ENCODE data around the gene CBLB. TPM values are rescaled to one million over a fixed set of nuclear protein-coding genes. Genes with fewer than 3 reads are reported as not detected.

The CBLB gene
- total RNA-seq, 1 donor from 2014 or later, result 41.5 TPM

- intact Hi-C loops (cut with DNase I), result no loop called here
- ATAC-seq (no peak), DNase-seq (no peak)
- H3K4me3 ChIP-seq, result no peak overlapping the region
- H3K9me3 ChIP-seq, result no peaks in the 10 kb centered on the region
- H3K27ac ChIP-seq, result no peak overlapping the region
- no peaks in the 10 kb centered on the region for H3K27me3 ChIP-seq
- H3K36me3 ChIP-seq, result no peaks in the 10 kb centered on the region
- TF ChIP-seq, protein P1, sequence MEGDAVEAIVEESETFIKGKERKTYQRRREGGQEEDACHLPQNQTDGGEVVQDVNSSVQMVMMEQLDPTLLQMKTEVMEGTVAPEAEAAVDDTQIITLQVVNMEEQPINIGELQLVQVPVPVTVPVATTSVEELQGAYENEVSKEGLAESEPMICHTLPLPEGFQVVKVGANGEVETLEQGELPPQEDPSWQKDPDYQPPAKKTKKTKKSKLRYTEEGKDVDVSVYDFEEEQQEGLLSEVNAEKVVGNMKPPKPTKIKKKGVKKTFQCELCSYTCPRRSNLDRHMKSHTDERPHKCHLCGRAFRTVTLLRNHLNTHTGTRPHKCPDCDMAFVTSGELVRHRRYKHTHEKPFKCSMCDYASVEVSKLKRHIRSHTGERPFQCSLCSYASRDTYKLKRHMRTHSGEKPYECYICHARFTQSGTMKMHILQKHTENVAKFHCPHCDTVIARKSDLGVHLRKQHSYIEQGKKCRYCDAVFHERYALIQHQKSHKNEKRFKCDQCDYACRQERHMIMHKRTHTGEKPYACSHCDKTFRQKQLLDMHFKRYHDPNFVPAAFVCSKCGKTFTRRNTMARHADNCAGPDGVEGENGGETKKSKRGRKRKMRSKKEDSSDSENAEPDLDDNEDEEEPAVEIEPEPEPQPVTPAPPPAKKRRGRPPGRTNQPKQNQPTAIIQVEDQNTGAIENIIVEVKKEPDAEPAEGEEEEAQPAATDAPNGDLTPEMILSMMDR (IDR thresholded peaks at IDR 0.05), result no peak
- no peaks in the 10 kb centered on the region for H3K4me1 ChIP-seq
These were observed 85.2 kb downstream of the CBLB start for GRCh38 chr3:105783631-105784030.

DNA sequence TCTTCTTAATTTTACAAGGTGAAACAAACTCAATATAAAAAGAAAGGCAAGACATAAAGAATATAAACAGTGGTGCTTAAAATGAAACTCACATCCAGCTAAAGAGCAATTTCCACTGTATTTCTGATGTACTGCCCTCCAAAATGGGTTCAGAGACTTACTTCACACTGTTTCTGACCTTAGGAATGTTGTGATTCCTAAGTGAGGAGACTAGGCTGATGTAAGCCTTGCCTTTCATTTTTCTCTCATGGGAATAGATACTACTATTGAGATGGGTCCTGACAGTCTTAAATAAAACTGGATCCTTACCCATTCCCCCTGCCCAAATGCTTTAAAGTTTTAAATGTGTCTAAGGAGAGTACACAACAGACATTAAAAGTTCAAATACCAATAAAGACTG is 86.9 kb downstream of the CBLB start:
- Histone ChIP-seq H3K4me3 (no peak overlapping the region), H3K4me1 (no peaks in the 10 kb centered on the region), H3K27me3 (no peaks in the 10 kb centered on the region), H3K27ac (no peak overlapping the region), H3K9me3 (no peaks in the 10 kb centered on the region), H3K36me3 (no peaks in the 10 kb centered on the region)
- intact Hi-C loops (cut with DNase I), result no loop called here
- ATAC-seq (no peak), DNase-seq (no peak)
- TF ChIP-seq, protein P1 (IDR thresholded peaks at IDR 0.05), result no peak

GRCh38 chr3:105780107-105780506 is 88.7 kb downstream of the CBLB start:
- no peak overlapping the region for H3K4me3 ChIP-seq
- H3K9me3 ChIP-seq, result no peaks in the 10 kb centered on the region
- no peaks in the 10 kb centered on the region for H3K4me1 ChIP-seq
- no peak for DNase-seq
- intact Hi-C loops (cut with DNase I), result no loop called here
- H3K27ac ChIP-seq, result no peak overlapping the region
- TF ChIP-seq, protein P1 (IDR thresholded peaks at IDR 0.05), result no peak
- H3K36me3 ChIP-seq, result no peaks in the 10 kb centered on the region
- no peaks in the 10 kb centered on the region for H3K27me3 ChIP-seq
- ATAC-seq, result no peak

GRCh38 chr3:105775368-105775767 is 93.4 kb downstream of the CBLB start:
- ATAC-seq, result no peak

GRCh38 chr3:105774444-105775180 is 94.2 kb downstream of the CBLB start:
- intact Hi-C loops (cut with DNase I), result no loop called here
- no peak for DNase-seq
- no peak overlapping the region for H3K27ac ChIP-seq
- no peak for ATAC-seq
- no peaks in the 10 kb centered on the region for H3K27me3 ChIP-seq
- no peaks in the 10 kb centered on the region for H3K4me1 ChIP-seq
- no peaks in the 10 kb centered on the region for H3K36me3 ChIP-seq
- H3K4me3 ChIP-seq, result no peak overlapping the region
- H3K9me3 ChIP-seq, result no peaks in the 10 kb centered on the region
- TF ChIP-seq, protein P1 (IDR thresholded peaks at IDR 0.05), result no peak

More at GRCh38 chr3:105775368-105775767, 93.4 kb downstream of the CBLB start:
- TF ChIP-seq, protein P1 (IDR thresholded peaks at IDR 0.05), result no peak
- Histone ChIP-seq H3K4me1 (no peaks in the 10 kb centered on the region), H3K27ac (no peak overlapping the region), H3K9me3 (no peaks in the 10 kb centered on the region), H3K27me3 (no peaks in the 10 kb centered on the region), H3K4me3 (no peak overlapping the region), H3K36me3 (no peaks in the 10 kb centered on the region)
- intact Hi-C loops (cut with DNase I), result no loop called here
- DNase-seq, result no peak

Data from upper lobe of right lung (tissue), 1 donor.